NOMO-1 treated with dmso at 0.1 percent for 144 hours (cell line): Measurements from ENCODE around the gene PKM.
A peak's percentile ranks its signal among the peaks of the same experiment; 100 is the strongest.

Experiments
- DNase-seq: peaks from one replicate; lab custom pipeline; 2025; ENCODE audit not compliant: unreplicated experiment; lab: John Stamatoyannopoulos, UW

The PKM gene

GRCh38 chr15:72161361-72162132 is 69.4 kb downstream of the PKM start:
- no peak for DNase-seq

- no peak for DNase-seq
Observed at GRCh38 chr15:72160696-72161245, 70.2 kb downstream of the PKM start.

GRCh38 chr15:72156928-72157327 is 74.1 kb downstream of the PKM start:
- DNase-seq, result peak; percentile 26

GRCh38 chr15:72155635-72156616 is 75.1 kb downstream of the PKM start:
- DNase-seq, result peak; percentile 73

GRCh38 chr15:72155003-72155621 is 75.9 kb downstream of the PKM start:
- no peak for DNase-seq

GRCh38 chr15:72154316-72154715 is 76.7 kb downstream of the PKM start:
- no peak for DNase-seq

- DNase-seq, result no peak
Observed at GRCh38 chr15:72153269-72154000, 77.6 kb downstream of the PKM start.
